PFSK-1 (cell line): ENCODE measurements around the gene NALCN.

Experiments
- POLR2AphosphoS5 ChIP-seq: IDR thresholded peaks from 2 replicates; pipeline ENCODE4 v1.6.1; 2012; ENCODE audit warnings: low read depth, mild to moderate bottlenecking, control low read depth, low read length, moderate library complexity
- TF ChIP-seq, protein P1 (sequence below), 2 experiments: IDR thresholded peaks; 2 replicates each; pipeline versions ENCODE4 v1.6.1 to v1.8.0; 2011 to 2012; ENCODE audit warnings: low read depth in 2 of 2, low read length in 2 of 2, control low read depth in 1 of 2, inconsistent platforms in 1 of 2, mild to moderate bottlenecking in 1 of 2, moderate library complexity in 1 of 2; ENCODE audit not compliant: insufficient read depth in 1 of 2

DNA sequence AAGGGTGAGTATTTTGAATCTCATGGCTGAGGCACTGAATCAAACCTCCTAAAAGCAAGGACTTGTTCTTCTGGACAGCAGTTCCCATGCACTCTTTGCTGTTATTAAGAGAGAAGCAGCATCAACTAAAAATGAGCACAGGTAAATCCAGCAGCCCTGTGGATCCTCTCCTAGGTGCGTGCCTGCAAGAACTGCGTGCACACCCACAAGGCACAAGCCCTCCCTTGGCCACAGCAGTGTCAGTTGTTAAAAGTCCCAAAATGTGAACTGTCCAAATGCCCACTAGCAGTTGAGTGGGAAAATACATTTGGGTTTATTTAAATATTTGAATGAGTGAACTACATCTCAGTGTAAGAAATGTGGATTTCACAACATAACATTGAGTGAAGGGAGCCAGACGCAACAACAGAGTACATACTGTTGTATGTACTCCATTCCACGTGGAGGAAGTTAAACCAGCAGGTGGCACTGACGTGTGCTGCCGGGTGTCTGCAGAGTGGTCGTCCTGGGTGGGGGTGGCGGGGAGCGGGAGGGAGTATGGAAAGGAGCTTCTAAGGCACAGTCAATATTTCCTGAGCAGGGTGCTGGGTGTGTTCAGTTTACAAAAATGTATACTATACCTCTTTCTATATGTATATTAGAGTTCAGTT is 266.4 kb downstream of the NALCN start:
- TF ChIP-seq POLR2AphosphoS5: no peak
- TF ChIP-seq, protein P1, sequence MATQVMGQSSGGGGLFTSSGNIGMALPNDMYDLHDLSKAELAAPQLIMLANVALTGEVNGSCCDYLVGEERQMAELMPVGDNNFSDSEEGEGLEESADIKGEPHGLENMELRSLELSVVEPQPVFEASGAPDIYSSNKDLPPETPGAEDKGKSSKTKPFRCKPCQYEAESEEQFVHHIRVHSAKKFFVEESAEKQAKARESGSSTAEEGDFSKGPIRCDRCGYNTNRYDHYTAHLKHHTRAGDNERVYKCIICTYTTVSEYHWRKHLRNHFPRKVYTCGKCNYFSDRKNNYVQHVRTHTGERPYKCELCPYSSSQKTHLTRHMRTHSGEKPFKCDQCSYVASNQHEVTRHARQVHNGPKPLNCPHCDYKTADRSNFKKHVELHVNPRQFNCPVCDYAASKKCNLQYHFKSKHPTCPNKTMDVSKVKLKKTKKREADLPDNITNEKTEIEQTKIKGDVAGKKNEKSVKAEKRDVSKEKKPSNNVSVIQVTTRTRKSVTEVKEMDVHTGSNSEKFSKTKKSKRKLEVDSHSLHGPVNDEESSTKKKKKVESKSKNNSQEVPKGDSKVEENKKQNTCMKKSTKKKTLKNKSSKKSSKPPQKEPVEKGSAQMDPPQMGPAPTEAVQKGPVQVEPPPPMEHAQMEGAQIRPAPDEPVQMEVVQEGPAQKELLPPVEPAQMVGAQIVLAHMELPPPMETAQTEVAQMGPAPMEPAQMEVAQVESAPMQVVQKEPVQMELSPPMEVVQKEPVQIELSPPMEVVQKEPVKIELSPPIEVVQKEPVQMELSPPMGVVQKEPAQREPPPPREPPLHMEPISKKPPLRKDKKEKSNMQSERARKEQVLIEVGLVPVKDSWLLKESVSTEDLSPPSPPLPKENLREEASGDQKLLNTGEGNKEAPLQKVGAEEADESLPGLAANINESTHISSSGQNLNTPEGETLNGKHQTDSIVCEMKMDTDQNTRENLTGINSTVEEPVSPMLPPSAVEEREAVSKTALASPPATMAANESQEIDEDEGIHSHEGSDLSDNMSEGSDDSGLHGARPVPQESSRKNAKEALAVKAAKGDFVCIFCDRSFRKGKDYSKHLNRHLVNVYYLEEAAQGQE (IDR thresholded peaks at IDR 0.05; ENCODE audit: insufficient read depth in 1 of 2, low read depth in 2 of 2, low read length in 2 of 2): no peak
